Activated CD8-positive, alpha-beta T cell treated with anti-CD3 and anti-CD28 coated beads, Interleukin-2, amount 10 ng/mL, durations not matched to agents 7 days and 5 days (primary cell): ENCODE measurements around the gene CDHR3. TPM values are rescaled to one million over a fixed set of nuclear protein-coding genes. Genes with fewer than 3 reads are reported as not detected.
"Not testable (repeated sequence)": the region's sequence is repeated elsewhere in the genome, so short reads cannot be mapped to it uniquely, and the experiment has no call there.

ENCODE experiments used
- ATAC-seq: fragments of 150-1000 bp; cut with Tn5 transposase; one replicate; pipeline ENCODE4 v1.10.0; 2021; ENCODE audit warnings: moderate library complexity
- CTCF ChIA-PET: fragments of 350-600 bp; sonication (Branson Sonifier 250); formaldehyde crosslinking; loops from one replicate; lab custom pipeline; 2021; ENCODE audit warnings: antibody characterized with exemption; lab: Charles Lee
- POLR2A ChIA-PET: fragments of 350-600 bp; sonication (Branson Sonifier 250); formaldehyde crosslinking; loops from one replicate; lab custom pipeline; 2021; ENCODE audit warnings: antibody characterized with exemption; lab: Charles Lee
- DNase-seq: peaks from one replicate; pipeline ENCODE4 v3.0.0-alpha.2; 2020
- H3K27ac Mint-ChIP-seq: one replicate; pipeline ENCODE4 v1.8.0; 2021; ENCODE audit warnings: mild to moderate bottlenecking, mixed read lengths
- H3K27me3 Mint-ChIP-seq: one replicate; pipeline ENCODE4 v1.8.0; 2021; ENCODE audit warnings: low read depth, mixed read lengths
- H3K36me3 Mint-ChIP-seq: one replicate; pipeline ENCODE4 v1.8.0; 2021; ENCODE audit warnings: low read depth, mixed read lengths
- H3K4me1 Mint-ChIP-seq: one replicate; pipeline ENCODE4 v1.8.0; 2021; ENCODE audit warnings: low read depth, mixed read lengths
- H3K4me3 Mint-ChIP-seq: one replicate; pipeline ENCODE4 v1.8.0; 2021; ENCODE audit warnings: mild to moderate bottlenecking, mixed read lengths
- H3K9me3 Mint-ChIP-seq: one replicate; pipeline ENCODE4 v1.8.0; 2022; ENCODE audit warnings: mixed read lengths; ENCODE audit not compliant: insufficient read depth
- total RNA-seq, 2 experiments: library from RNA; stranded (reverse); gene quantifications; one replicate each; pipeline ENCODE4 v1.2.3, GENCODE V29; 2021

CDHR3 gene
- total RNA-seq, 2 experiments from 2014 or later, result 0.31 to 0.92 TPM

DNA sequence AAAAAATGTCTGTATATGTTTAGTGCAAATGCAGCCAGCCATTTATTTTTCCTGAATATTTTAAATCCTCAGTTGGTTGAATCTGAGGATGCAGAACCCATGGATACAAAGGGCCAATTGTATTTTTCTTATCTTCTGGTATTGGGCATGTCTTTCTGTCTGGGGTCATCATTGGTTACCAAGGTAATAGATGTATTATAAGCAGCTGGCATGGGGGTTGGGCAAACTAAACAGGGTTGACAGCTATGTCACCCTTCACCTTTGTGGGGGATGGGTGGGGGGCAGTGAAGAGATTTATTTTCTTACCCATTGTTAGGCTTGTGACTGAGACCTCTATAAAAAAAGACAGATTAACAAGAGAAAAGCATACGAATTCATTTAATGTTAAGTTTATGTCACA lies 38.8 kb downstream of the CDHR3 start:
- peaks cover 6% of the 10 kb centered on the region for H3K27me3 Mint-ChIP-seq
- ChIA-PET CTCF (no interaction called here), POLR2A (no interaction called here)
- no peaks in the 10 kb centered on the region for H3K4me1 Mint-ChIP-seq
- no peak for DNase-seq
- no peaks in the 10 kb centered on the region for H3K36me3 Mint-ChIP-seq
- H3K9me3 Mint-ChIP-seq, result no peaks in the 10 kb centered on the region
- ATAC-seq, result no peak
- no peak overlapping the region for H3K27ac Mint-ChIP-seq
- no peak overlapping the region for H3K4me3 Mint-ChIP-seq

DNA sequence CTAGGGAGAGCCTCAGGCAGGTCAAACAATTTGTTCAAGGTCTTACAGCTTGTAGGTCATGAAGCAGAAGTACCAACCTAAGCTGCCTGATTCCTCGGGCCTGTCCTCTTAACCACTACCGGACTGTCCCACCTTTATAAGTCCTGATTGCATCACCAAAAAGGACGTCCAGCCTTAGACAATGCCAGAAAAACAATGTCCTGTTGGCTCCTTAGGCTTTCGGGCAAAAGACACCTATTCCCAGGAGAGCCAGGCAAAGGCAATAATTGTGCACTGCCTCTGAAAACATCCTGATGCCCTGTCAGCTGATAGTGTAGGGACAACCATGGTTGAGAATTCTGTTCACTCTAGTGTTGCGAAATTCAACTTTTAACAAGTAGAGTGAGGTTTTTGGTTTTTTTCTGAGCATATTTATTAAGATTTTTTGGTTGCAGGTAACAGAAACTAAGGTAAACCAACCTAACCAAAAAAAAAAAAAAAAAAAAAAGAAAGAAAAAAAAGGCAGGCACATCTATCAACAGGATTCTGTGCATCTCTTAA lies 40.5 kb downstream of the CDHR3 start:
- CTCF ChIA-PET, result interaction anchor here (0.7 kb wide), 1 partner anchor 13 kb away, joined by 3 read pairs; no protein-coding TSS in a partner anchor
- no peaks in the 10 kb centered on the region for H3K9me3 Mint-ChIP-seq
- ATAC-seq (no peak), DNase-seq (no peak)
- POLR2A ChIA-PET, result no interaction called here
- no peak overlapping the region for H3K4me3 Mint-ChIP-seq
- peaks cover 2% of the 10 kb centered on the region for H3K36me3 Mint-ChIP-seq
- H3K27me3 Mint-ChIP-seq, result peaks cover 9% of the 10 kb centered on the region
- no peak overlapping the region for H3K27ac Mint-ChIP-seq
- H3K4me1 Mint-ChIP-seq, result no peaks in the 10 kb centered on the region

DNA sequence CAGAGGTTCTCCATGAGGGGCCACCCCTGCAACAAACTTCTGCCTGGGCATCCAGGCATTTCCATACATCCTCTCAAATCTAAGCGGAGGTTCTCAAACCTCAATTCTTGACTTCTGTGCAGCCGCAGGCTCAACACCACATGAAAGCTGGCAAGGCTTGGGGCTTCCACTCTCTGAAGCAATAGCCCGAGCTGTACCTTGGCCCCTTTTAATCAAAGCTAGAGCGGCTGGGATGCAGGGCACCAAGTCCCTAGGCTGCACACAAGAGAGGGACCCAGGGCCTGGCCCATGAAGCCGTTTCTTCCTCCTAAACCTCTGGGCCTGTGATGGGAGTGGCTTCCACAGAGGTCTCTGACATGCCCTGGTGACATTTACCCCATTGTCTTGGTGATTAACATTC lies 43.8 kb downstream of the CDHR3 start:
- Mint-ChIP-seq H3K27me3 (peaks cover 13% of the 10 kb centered on the region), H3K4me3 (no peak overlapping the region), H3K27ac (no peak overlapping the region), H3K9me3 (no peaks in the 10 kb centered on the region), H3K36me3 (peaks cover 2% of the 10 kb centered on the region), H3K4me1 (peaks cover 7% of the 10 kb centered on the region)
- CTCF ChIA-PET, result no interaction called here
- ATAC-seq (no peak), DNase-seq (no peak)
- POLR2A ChIA-PET, result no interaction called here

DNA sequence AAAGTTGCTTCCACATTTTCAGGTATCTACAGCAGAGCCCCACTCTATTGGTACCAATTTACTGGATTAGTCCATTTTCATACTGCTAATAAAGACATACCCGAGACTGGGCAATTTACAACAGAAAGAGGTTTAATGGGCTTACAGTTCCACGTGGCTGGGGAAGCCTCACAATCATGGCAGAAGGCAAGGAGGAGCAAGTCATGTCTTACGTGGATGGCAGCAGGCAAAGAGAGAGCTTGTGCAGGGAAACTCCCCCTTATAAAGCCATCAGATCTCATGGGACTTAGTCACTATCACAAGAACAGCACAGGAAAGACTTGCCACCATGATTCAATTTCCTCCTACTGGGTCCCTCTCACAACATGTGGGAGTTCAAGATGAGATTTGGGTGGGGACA lies 44.7 kb downstream of the CDHR3 start:
- H3K27ac Mint-ChIP-seq, POLR2A ChIA-PET: not testable (repeated sequence)

DNA sequence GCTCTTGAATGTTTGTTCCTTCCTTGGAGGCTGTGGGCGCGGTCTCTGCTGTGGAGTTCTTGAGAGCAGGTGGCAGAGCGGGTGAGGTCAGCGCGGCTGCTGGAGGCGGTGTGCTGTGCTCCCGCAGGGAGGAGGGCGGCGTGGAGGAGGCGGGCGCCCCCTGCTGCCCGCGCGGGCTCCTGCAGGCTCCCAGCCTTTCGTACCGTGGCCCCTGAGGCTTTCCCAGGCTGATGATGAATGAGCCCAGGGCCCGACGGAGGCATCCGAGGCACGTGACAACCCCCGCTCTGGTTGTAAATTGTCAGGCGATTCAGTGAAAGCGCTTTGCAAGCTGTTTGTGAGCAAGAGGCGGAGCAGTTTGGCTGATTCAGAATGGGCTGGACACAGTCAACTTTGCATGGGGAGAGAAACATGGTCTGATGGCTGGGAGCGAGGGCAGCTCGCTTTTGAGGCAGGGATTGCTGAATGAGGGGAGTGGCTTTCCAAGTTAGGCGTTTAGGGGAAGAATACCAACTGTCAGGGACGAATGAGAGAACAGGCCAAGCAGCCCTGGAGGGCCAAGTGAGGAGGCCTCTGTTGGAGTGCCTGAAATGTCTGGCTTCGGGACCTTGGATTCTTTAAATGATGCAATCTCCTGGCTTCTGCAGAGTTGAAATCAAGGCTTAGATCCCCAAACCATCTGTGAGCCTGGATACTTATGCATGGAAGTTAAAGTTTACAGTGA lies 46.6 kb downstream of the CDHR3 start:
- no peak overlapping the region for H3K4me3 Mint-ChIP-seq

More for the DNA sequence above, 44.7 kb downstream of the CDHR3 start:
- CTCF ChIA-PET, result interaction anchor here (1.3 to 2.6 kb wide), 3 partner anchors 15 to 247 kb away, joined by 3 to 18 read pairs (median 3); no protein-coding TSS in a partner anchor
- H3K9me3 Mint-ChIP-seq, H3K36me3 Mint-ChIP-seq, ATAC-seq, H3K4me3 Mint-ChIP-seq, DNase-seq: not testable (repeated sequence)
- H3K4me1 Mint-ChIP-seq, result peaks cover 12% of the 10 kb centered on the region
- peaks cover 17% of the 10 kb centered on the region for H3K27me3 Mint-ChIP-seq

DNA sequence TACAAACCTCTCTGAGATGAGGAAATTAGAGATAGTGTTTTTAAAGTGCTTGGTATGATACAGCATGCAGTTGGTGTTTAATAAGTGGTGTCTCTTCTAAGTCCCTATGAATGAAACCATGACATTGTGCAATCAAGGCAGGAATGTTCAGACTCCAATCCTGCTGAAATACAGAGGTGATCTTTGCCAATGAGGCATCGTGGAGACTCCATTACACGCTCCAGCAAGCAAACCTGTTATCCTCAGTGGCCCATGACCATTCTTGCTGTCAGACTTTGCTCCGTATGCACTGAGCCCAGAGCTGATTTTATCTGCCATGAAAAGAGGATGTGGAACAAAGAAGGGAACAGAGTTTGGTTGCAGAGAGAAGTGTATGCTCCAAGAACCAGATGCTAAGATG lies 47.3 kb downstream of the CDHR3 start:
- DNase-seq, result no peak
- ATAC-seq, result no peak
- H3K4me1 Mint-ChIP-seq, result peaks cover 15% of the 10 kb centered on the region
- no peak overlapping the region for H3K27ac Mint-ChIP-seq
- H3K27me3 Mint-ChIP-seq, result peaks cover 19% of the 10 kb centered on the region
- H3K9me3 Mint-ChIP-seq, result no peaks in the 10 kb centered on the region
- CTCF ChIA-PET, result interaction anchor here (0.6 to 2.6 kb wide), 16 partner anchors 9 to 421 kb away, joined by 3 to 18 read pairs (median 3); no protein-coding TSS in a partner anchor
- peaks cover 2% of the 10 kb centered on the region for H3K36me3 Mint-ChIP-seq
- no peak overlapping the region for H3K4me3 Mint-ChIP-seq
- POLR2A ChIA-PET, result no interaction called here

More for the DNA sequence above, 46.6 kb downstream of the CDHR3 start:
- peak; percentile 100 for ATAC-seq
- peaks cover 12% of the 10 kb centered on the region for H3K4me1 Mint-ChIP-seq
- no peaks in the 10 kb centered on the region for H3K9me3 Mint-ChIP-seq
- peak; percentile 80 for DNase-seq
- H3K27me3 Mint-ChIP-seq, result peaks cover 19% of the 10 kb centered on the region
- H3K27ac Mint-ChIP-seq, result no peak overlapping the region
- ChIA-PET POLR2A (no interaction called here), CTCF (interaction anchor here (0.6 to 2.6 kb wide), 14 partner anchors 10 to 420 kb away, joined by 3 to 18 read pairs (median 4); no protein-coding TSS in a partner anchor)
- H3K36me3 Mint-ChIP-seq, result peaks cover 2% of the 10 kb centered on the region

DNA sequence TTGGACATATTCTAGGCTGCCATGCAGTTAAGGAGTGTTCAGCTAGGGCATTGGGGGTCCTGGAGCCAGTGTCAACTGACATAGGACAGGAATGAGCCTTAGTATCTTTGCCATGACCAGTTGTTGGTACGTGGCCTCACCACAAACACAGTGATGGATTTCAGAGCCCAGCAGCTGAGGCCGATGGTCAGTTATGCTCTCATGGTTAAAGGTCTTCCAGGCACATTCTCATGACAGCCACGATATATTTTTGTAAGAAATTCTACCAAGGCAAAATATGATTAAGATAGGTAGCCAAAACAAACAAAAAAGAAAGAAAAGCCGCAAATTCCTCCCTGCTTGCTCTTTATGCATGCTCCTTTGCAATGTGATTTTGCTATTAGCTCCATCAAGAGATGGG lies 47.8 kb downstream of the CDHR3 start:
- DNase-seq (no peak), ATAC-seq (no peak)
- Mint-ChIP-seq H3K4me1 (peaks cover 18% of the 10 kb centered on the region), H3K27ac (no peak overlapping the region), H3K4me3 (no peak overlapping the region), H3K9me3 (no peaks in the 10 kb centered on the region), H3K36me3 (peaks cover 2% of the 10 kb centered on the region), H3K27me3 (peaks cover 22% of the 10 kb centered on the region)
- ChIA-PET CTCF (interaction anchor here (0.7 to 2.5 kb wide), 7 partner anchors 18 to 421 kb away, joined by 3 to 12 read pairs (median 3); no protein-coding TSS in a partner anchor), POLR2A (no interaction called here)

DNA sequence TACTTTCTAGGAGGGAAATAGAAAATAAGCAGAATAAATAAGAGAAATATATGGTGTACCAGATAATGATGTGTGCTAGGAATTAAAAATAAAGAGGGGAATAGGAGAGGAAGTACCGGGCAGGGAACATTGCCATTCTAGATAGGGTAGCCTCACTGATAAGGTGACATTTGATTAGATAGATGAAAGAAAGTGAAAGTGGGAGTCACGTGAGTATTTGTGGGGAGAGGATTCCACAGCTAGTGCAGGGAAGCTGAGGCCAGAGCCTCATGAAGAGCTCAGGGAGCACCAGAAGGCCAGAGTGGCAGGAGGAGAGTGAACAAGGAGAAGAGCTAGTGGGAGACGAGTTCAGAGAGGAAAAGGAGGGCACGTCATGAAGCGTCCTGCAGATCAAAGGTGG lies 49.1 kb downstream of the CDHR3 start:
- DNase-seq (no peak), ATAC-seq (no peak)
- Mint-ChIP-seq H3K4me1 (peaks cover 20% of the 10 kb centered on the region), H3K27me3 (peaks cover 25% of the 10 kb centered on the region), H3K36me3 (peaks cover 2% of the 10 kb centered on the region), H3K27ac (no peak overlapping the region), H3K4me3 (no peak overlapping the region), H3K9me3 (no peaks in the 10 kb centered on the region)
- POLR2A ChIA-PET, result no interaction called here
- CTCF ChIA-PET, result interaction anchor here (1.0 to 2.5 kb wide), 2 partner anchors 13 to 252 kb away, joined by 3 to 12 read pairs; no protein-coding TSS in a partner anchor

DNA sequence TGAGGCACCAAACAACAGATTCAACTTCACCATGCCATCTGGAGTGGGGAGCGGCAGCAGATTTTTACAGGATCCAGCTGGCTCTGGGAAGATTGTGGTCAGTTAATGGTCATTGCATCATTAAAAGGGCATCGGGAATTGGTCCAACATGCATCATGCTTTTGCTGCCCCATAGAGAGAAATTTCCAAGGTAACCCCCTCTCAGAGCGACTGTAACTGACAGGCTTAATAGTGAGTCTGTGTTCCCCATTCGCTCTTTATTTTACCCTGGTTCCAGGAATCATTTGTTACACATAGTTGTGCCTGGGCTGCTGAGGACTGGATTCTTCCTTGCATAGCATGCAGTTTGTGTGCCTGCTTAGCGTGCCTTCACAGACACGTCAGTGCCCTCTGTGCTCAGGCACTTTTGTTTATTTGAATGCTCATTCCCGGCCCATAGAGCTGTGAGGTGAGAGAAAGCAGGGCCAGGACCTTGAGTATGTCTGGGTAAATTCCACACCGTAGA lies 49.9 kb downstream of the CDHR3 start:
- peaks cover 20% of the 10 kb centered on the region for H3K4me1 Mint-ChIP-seq
- no peaks in the 10 kb centered on the region for H3K9me3 Mint-ChIP-seq
- POLR2A ChIA-PET, result no interaction called here
- H3K4me3 Mint-ChIP-seq, result no peak overlapping the region
- H3K27ac Mint-ChIP-seq, result no peak overlapping the region
- DNase-seq (no peak), ATAC-seq (no peak)
- H3K36me3 Mint-ChIP-seq, result no peaks in the 10 kb centered on the region
- peaks cover 25% of the 10 kb centered on the region for H3K27me3 Mint-ChIP-seq
- CTCF ChIA-PET, result no interaction called here

DNA sequence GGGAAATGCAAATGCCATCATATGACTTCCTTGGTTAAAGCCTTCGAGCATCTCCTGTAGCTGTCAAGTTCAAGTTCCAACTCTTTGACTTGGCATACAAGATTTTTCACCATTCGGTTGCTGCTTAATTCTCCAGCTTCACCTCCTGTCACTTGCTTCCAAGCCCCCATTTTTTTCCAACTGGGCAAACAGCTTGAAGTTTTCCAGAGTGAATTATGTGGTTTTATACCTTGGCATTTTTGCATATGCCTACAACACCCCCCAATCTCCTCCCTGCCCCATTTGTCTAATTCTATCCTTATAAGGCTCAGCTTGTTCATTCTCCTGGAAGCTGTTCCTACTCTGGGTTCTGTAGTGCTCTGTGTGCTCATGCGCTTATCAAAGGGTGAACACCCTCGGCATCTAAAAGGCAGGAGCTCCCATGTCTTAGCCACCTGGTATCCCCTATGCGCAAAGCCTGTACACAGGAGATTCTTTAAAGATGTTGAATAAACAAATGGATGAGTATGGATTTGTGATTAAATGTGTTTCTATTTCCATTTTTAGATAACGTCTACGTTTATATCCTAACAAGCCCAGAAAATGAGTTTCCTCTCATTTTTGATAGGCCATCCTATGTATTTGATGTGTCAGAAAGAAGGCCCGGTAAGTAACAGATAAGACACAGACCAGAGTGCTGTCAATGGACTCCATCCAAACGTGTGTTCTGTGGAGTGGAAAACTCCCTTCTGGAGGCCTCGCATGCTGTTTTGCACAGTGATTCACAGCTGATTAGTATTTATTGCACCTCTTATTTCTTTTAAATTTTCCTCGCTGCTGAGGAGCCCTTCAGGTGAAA lies 52.5 kb downstream of the CDHR3 start:
- no peak for ATAC-seq
- Mint-ChIP-seq H3K4me3 (no peak overlapping the region), H3K36me3 (no peaks in the 10 kb centered on the region), H3K4me1 (peaks cover 20% of the 10 kb centered on the region), H3K9me3 (no peaks in the 10 kb centered on the region), H3K27ac (no peak overlapping the region), H3K27me3 (peaks cover 29% of the 10 kb centered on the region)
- no peak for DNase-seq
- CTCF ChIA-PET, result interaction anchor here (1.0 to 2.4 kb wide), 4 partner anchors 27 to 360 kb away, joined by 3 to 12 read pairs (median 4); no protein-coding TSS in a partner anchor
- POLR2A ChIA-PET, result no interaction called here

DNA sequence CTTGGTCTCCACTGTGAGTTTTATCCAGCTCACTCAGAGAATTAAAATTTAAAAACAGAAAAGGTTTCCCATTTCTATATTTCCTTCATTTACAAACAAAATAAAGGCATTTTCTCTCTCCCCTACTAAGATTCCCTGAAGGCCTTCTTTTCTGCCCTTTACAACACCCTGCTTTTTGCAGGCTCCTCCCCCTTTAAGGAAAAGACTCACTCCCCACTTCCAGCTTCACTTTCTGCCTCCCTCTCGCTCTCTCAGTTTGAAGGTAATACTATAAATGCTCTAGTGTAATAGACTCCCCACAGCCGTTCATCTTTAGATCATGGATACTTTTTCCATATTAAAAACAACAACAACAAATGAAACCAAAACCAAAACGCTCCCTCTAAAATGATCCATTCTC lies 53.3 kb downstream of the CDHR3 start:
- CTCF ChIA-PET, result interaction anchor here (2.4 kb wide), 1 partner anchor 255 kb away, joined by 12 read pairs; no protein-coding TSS in a partner anchor
- peaks cover 30% of the 10 kb centered on the region for H3K27me3 Mint-ChIP-seq
- ATAC-seq (no peak), DNase-seq (no peak)
- H3K27ac Mint-ChIP-seq, result no peak overlapping the region
- peaks cover 28% of the 10 kb centered on the region for H3K4me1 Mint-ChIP-seq
- H3K36me3 Mint-ChIP-seq, result no peaks in the 10 kb centered on the region
- no peak overlapping the region for H3K4me3 Mint-ChIP-seq
- H3K9me3 Mint-ChIP-seq, result no peaks in the 10 kb centered on the region
- POLR2A ChIA-PET, result no interaction called here
